Omental fat pad (tissue), 4 donors: ENCODE measurements around the gene NPS. TPM values are rescaled to one million over a fixed set of nuclear protein-coding genes. Genes with fewer than 3 reads are reported as not detected.

Source experiments
- ATAC-seq: fragments of 150-250 bp; one replicate; pipeline ENCODE4 v1.9.1; 2016; ENCODE audit warnings: mild to moderate bottlenecking, moderate library complexity; ENCODE audit not compliant: low FRiP score
- DNase-seq: peaks from one replicate; pipeline ENCODE4 v3.0.0-alpha.2; 2019; ENCODE audit warnings: low spot score
- CTCF ChIP-seq, 3 donors: fragments of 450-650 bp; IDR thresholded peaks; one replicate each; pipeline ENCODE4 v1.5.1; 2016 to 2017; ENCODE audit warnings: antibody characterized with exemption in 3 of 3, mild to moderate bottlenecking in 3 of 3, moderate library complexity in 2 of 3
- total RNA-seq, 4 donors: library from RNA; depleted of rRNA; stranded (reverse); fragments of >200 nt; gene quantifications; one replicate each; pipeline ENCODE4 v1.1.0, GENCODE V29; 2016

NPS gene
- total RNA-seq, 4 donors from 2014 or later = not detected

DNA sequence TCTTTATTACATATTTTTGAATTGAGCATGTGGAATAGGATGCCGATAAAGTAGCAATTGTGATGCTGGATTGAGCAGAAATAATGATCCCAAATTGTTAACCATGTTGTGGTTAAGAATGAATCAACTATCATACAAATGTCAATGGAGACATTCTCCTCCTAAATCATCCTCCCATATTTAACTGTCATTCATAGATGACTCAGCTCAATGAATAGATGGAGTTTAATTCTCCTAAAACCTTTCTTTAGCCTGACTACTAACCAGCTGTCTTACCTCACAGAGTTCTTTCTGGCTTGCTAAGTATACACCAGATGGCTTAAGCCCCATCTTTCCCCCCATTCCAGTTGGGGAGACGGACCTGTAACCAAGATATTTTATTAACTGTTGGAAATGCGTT, 23.4 kb upstream of the NPS start:
- no peak for DNase-seq
- no peak for ATAC-seq
- TF ChIP-seq CTCF (IDR thresholded peaks at IDR 0.05) = no peak

- TF ChIP-seq CTCF (IDR thresholded peaks at IDR 0.05) = no peak
- DNase-seq (no peak), ATAC-seq (no peak)
These were observed 22.9 kb upstream of the NPS start for GRCh38 chr10:127526161-127526560.

DNA sequence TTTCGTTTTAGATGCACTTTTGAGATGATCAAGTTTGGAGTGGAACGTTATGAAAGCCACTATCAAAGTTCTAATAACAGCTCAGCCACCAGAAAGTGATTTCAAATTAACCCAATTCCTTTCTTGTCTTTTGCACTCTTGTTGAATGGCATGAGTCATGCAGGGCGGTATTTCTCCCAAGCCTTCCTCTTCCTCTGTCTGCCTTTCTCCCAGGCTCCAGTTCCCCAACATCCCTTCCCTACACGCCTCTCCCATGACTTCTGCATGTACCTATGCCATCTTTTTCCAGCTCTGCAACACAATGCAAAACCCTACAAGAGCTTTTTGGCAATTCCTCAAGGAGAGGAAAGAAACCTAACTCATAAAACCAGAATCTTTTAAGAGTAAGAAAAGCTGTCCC, 21.8 kb upstream of the NPS start:
- ATAC-seq (no peak), DNase-seq (no peak)
- TF ChIP-seq CTCF (IDR thresholded peaks at IDR 0.05) = no peak

DNA sequence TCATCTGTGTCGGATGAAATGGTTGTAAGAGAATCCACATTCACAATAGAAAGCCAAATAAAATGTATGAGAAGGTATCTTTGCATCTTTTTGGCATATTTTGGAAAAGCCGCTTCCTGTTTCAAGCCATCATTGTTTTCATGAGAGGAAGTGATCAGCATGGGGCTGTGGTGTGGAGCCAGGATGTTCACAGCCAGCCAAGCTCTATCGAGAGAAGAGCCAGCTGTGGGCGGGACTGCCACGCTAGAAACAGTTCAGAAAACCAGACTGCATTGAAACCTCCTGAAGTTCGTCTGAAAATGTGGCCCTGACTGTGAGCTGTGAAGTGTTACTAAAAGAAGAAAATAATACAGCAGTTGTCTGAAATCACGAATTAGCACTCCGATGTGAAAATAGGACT, 21.2 kb upstream of the NPS start:
- no peak for TF ChIP-seq CTCF (IDR thresholded peaks at IDR 0.05)
- DNase-seq (no peak), ATAC-seq (no peak)

- no peak for TF ChIP-seq CTCF (IDR thresholded peaks at IDR 0.05)
- DNase-seq (no peak), ATAC-seq (no peak)
These were observed 16.9 kb upstream of the NPS start for GRCh38 chr10:127532193-127532592.

- ATAC-seq (no peak), DNase-seq (no peak)
- no peak for TF ChIP-seq CTCF (IDR thresholded peaks at IDR 0.05)
These were observed 16.4 kb upstream of the NPS start for GRCh38 chr10:127532659-127533058.

DNA sequence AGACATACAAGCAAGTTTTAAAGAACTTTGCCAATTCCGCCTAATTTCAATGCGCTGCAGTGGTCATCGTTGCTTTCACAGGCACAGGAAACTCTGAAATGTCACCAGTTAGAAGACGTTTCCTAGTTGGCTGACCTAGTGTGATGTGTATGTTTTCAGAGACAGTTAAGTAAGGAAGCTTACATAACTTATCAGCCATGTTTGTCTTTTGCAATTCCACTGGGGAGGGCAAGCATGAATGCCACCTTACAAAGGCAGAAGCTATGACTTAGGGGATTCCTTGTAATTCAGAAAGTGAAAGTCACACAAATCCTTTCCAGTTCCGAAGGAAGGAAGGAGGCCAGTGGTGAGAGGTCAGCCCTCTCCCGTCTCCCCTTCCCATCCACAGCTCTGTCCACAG, 15.0 kb upstream of the NPS start:
- DNase-seq (no peak), ATAC-seq (no peak)
- TF ChIP-seq CTCF (IDR thresholded peaks at IDR 0.05) = no peak
